Aorta (tissue), 5 donors: ENCODE results near the gene TDRD7. TPM values are rescaled to one million over a fixed set of nuclear protein-coding genes. Genes with fewer than 3 reads are reported as not detected.
"Not testable (repeated sequence)": the region's sequence is repeated elsewhere in the genome, so short reads cannot be mapped to it uniquely, and the experiment has no call there.

Experiments
- ATAC-seq: fragments of 200-7000 bp; cut with Tn5 transposase; one replicate; pipeline ENCODE4 v1.9.1; 2022; ENCODE audit warnings: moderate library complexity; ENCODE audit not compliant: low FRiP score
- DNase-seq, 2 donors: peaks; one replicate each; pipeline ENCODE4 v3.0.0-alpha.2; 2020
- H3K27ac ChIP-seq, 2 donors: one replicate each; pipeline ENCODE4 v1.5.1; 2013; ENCODE audit warnings: low read length in 2 of 2, mild to moderate bottlenecking in 2 of 2, moderate library complexity in 2 of 2, control low read depth in 1 of 2, inconsistent platforms in 1 of 2, low read depth in 1 of 2
- H3K27me3 ChIP-seq, 2 donors: one replicate each; pipeline ENCODE4 v1.6.1; 2013; ENCODE audit warnings: control low read depth in 1 of 2, low read length in 1 of 2, mild to moderate bottlenecking in 1 of 2, moderate library complexity in 1 of 2; ENCODE audit not compliant: insufficient read depth in 2 of 2, control insufficient read depth in 1 of 2
- H3K36me3 ChIP-seq, 2 donors: one replicate each; pipeline ENCODE4 v1.6.1; 2013; ENCODE audit warnings: control low read depth in 1 of 2, low read length in 1 of 2, mild to moderate bottlenecking in 1 of 2; ENCODE audit not compliant: insufficient read depth in 2 of 2, control insufficient read depth in 1 of 2
- H3K4me1 ChIP-seq, 2 donors: one replicate each; pipeline ENCODE4 v1.6.1; 2013; ENCODE audit warnings: low read length in 2 of 2, control low read depth in 1 of 2, mild to moderate bottlenecking in 1 of 2, moderate library complexity in 1 of 2; ENCODE audit not compliant: insufficient read depth in 2 of 2, control insufficient read depth in 1 of 2
- H3K4me3 ChIP-seq, 2 donors: one replicate each; pipeline ENCODE4 v1.5.1; 2013; ENCODE audit warnings: low read length in 2 of 2, control low read depth in 1 of 2, mild to moderate bottlenecking in 1 of 2
- H3K9me3 ChIP-seq: one replicate; pipeline ENCODE4 v1.6.1; 2013; ENCODE audit warnings: mild to moderate bottlenecking, low read length; ENCODE audit not compliant: control insufficient read depth
- WGBS, 2 donors: extraction: QIAGEN DNeasy Blood & Tissue Kit; methylation state at CpG; one replicate each; pipeline ENCODE4 v1.1.7; 2013; 5-methylcytosine and 5-hydroxymethylcytosine counted together
- intact Hi-C, 2 donors: fragments of 100-400 bp; cut with DNase I; formaldehyde crosslinking; loops; one replicate each; pipeline versions ENCODE4 v1.14.2 to v1.15.0; 2022
- polyA plus RNA-seq, 2 donors: library from polyadenylated mRNA; stranded (reverse); fragments of 200-250 nt; gene quantifications; one replicate each; pipeline ENCODE4 v1.2.3, GENCODE V29; 2013
- total RNA-seq, 2 donors: library from RNA; stranded (reverse); fragmentation: NEBNext Ultra II Directional; extraction: Animal tissue kit (Norgen Biotek cat#: 25700); gene quantifications; one replicate each; pipeline ENCODE4 v1.2.1, GENCODE V29; 2021
- donor health status: healthy with polysubstance abuse.
- donor health status: Bipolar disorder and iron deficiency.
- donor health status: DM: no; HTN: no; CAD: no.
- donor health status: DM: no; HTN: no; CAD: no.
- donor health status: DM: yes; HTN: yes; CAD: no.

Gene TDRD7
- total and polyA plus RNA-seq, 4 donors = 8.0 to 17.6 (median 13.5) TPM

- H3K36me3 ChIP-seq = no peaks in the 10 kb centered on the region
- no peaks in the 10 kb centered on the region for H3K27me3 ChIP-seq
- H3K27ac ChIP-seq = no peak overlapping the region
- DNase-seq (no peak), ATAC-seq (no peak)
- H3K4me3 ChIP-seq = no peak overlapping the region
- H3K9me3 ChIP-seq = no peaks in the 10 kb centered on the region
- intact Hi-C loops = no loop called here
- whole genome bisulfite sequencing, 2 donors = 83 to 87% methylated on average over 2 of the region's 2 CpGs
- no peaks in the 10 kb centered on the region for H3K4me1 ChIP-seq
These were observed 33.3 kb downstream of the TDRD7 start for GRCh38 chr9:97445119-97445701.

- no peak overlapping the region for H3K4me3 ChIP-seq
- DNase-seq (no peak), ATAC-seq (no peak)
- H3K27me3 ChIP-seq = no peaks in the 10 kb centered on the region
- WGBS, 2 donors = 93% methylated on average over 3 of the region's 3 CpGs
- intact Hi-C loops = no loop called here
- H3K36me3 ChIP-seq = no peaks in the 10 kb centered on the region
- H3K9me3 ChIP-seq = no peaks in the 10 kb centered on the region
- H3K27ac ChIP-seq = no peak overlapping the region
- H3K4me1 ChIP-seq = no peaks in the 10 kb centered on the region
These were observed 35.1 kb downstream of the TDRD7 start for GRCh38 chr9:97447001-97447400.

GRCh38 chr9:97453573-97453972 is 41.7 kb downstream of the TDRD7 start:
- ATAC-seq, DNase-seq, intact Hi-C loops, H3K36me3 ChIP-seq, H3K4me1 ChIP-seq, H3K27me3 ChIP-seq, H3K9me3 ChIP-seq, H3K27ac ChIP-seq, H3K4me3 ChIP-seq: not testable (repeated sequence)
- WGBS, 2 donors = 96 to 97% methylated on average over 3 of the region's 3 CpGs

- H3K27me3 ChIP-seq, H3K9me3 ChIP-seq, intact Hi-C loops, ATAC-seq, H3K36me3 ChIP-seq, H3K4me1 ChIP-seq, H3K4me3 ChIP-seq, DNase-seq, H3K27ac ChIP-seq: not testable (repeated sequence)
These were observed 44.9 kb downstream of the TDRD7 start for GRCh38 chr9:97456841-97457240.

- Histone ChIP-seq H3K27me3 (no peaks in the 10 kb centered on the region), H3K36me3 (peaks cover 2 to 3% of the 10 kb centered on the region in 2 donors), H3K9me3 (no peaks in the 10 kb centered on the region), H3K27ac (no peak overlapping the region), H3K4me3 (no peak overlapping the region), H3K4me1 (no peaks in the 10 kb centered on the region)
- ATAC-seq = no peak
- DNase-seq = no peak
- intact Hi-C loops = no loop called here
These were observed 47.4 kb downstream of the TDRD7 start for GRCh38 chr9:97459326-97459725.

- H3K36me3 ChIP-seq = peaks cover 2 to 4% of the 10 kb centered on the region in 2 donors
- 87 to 91% methylated on average over 3 of the region's 3 CpGs for WGBS, 2 donors
These were observed 50.3 kb downstream of the TDRD7 start for GRCh38 chr9:97462159-97462558.

GRCh38 chr9:97462914-97463313 is 51.0 kb downstream of the TDRD7 start:
- intact Hi-C loops = loop anchor here in 1 of 2 donors (10.0 kb wide), 1 partner anchor 48 kb away; the partner anchor contains the start of gene TDRD7
- H3K9me3 ChIP-seq = no peaks in the 10 kb centered on the region
- DNase-seq = no peak
- no peaks in the 10 kb centered on the region for H3K4me1 ChIP-seq
- H3K27me3 ChIP-seq = no peaks in the 10 kb centered on the region
- no peak overlapping the region for H3K27ac ChIP-seq
- peaks cover 2 to 4% of the 10 kb centered on the region in 2 donors for H3K36me3 ChIP-seq
- no peak overlapping the region for H3K4me3 ChIP-seq
- ATAC-seq = no peak
- 80 to 87% methylated on average over 1 of the region's 1 CpG for WGBS, 2 donors

More at GRCh38 chr9:97462159-97462558, 50.3 kb downstream of the TDRD7 start:
- no peak overlapping the region for H3K4me3 ChIP-seq
- ATAC-seq = no peak
- H3K4me1 ChIP-seq = no peaks in the 10 kb centered on the region
- no peak overlapping the region for H3K27ac ChIP-seq
- H3K9me3 ChIP-seq = no peaks in the 10 kb centered on the region
- no peaks in the 10 kb centered on the region for H3K27me3 ChIP-seq
- intact Hi-C loops = loop anchor here in 1 of 2 donors (10.0 kb wide), 1 partner anchor 47 kb away; the partner anchor contains the start of gene TDRD7
- DNase-seq = no peak

- intact Hi-C loops = loop anchor here (1.0 to 10.0 kb wide), 3 partner anchors 54 to 146 kb away; partner anchors contain the start of gene TDRD7 (in 1 of the 2)
- Histone ChIP-seq H3K27ac (peak overlapping the region in 1 of 2 donors; percentile 69), H3K27me3 (no peaks in the 10 kb centered on the region), H3K4me3 (no peak overlapping the region), H3K36me3 (peaks cover 0 to 2% of the 10 kb centered on the region in 2 donors), H3K9me3 (no peaks in the 10 kb centered on the region), H3K4me1 (peaks cover 0 to 2% of the 10 kb centered on the region in 2 donors)
- peak; percentile 97 for ATAC-seq
- peak; percentile 74 to 88 for DNase-seq
- WGBS, 2 donors = 30 to 31% methylated on average over 4 of the region's 4 CpGs
These were observed 57.0 kb downstream of the TDRD7 start for GRCh38 chr9:97468658-97469448.
